Measurements from ENCODE around the gene TSEN15. TPM values are rescaled to one million over a fixed set of nuclear protein-coding genes. Genes with fewer than 3 reads are reported as not detected.

The TSEN15 gene
- total and polyA plus RNA-seq, 2 of the 13 experiments (the other 11 are each of a cell fraction or from before 2014, with no cell fraction given) = 25.6 to 35.8 TPM

GRCh38 chr1:184036517-184036949, 15.0 kb upstream of the TSEN15 start (continued):
- TF ChIP-seq ZIK1 (CRISPR knock-in tag; IDR thresholded peaks at IDR 0.05; ENCODE audit: borderline replicate concordance, low read depth) (no peak), U2AF2 (IDR thresholded peaks at IDR 0.05; ENCODE audit: low read depth, low read length) (no peak), HNRNPK (IDR thresholded peaks at IDR 0.05; ENCODE audit: low read depth, low read length, poor library complexity, severe bottlenecking) (no peak), ZNF18 (CRISPR knock-in tag; IDR thresholded peaks at IDR 0.05; ENCODE audit: insufficient replicate concordance) (no peak), TARDBP (CRISPR knock-in tag; IDR thresholded peaks at IDR 0.05) (no peak), ZBTB38 (CRISPR knock-in tag; IDR thresholded peaks at IDR 0.05) (no peak), NR3C1 (CRISPR knock-in tag; IDR thresholded peaks at IDR 0.05) (no peak), ARID2 (CRISPR knock-in tag; IDR thresholded peaks at IDR 0.05; ENCODE audit: borderline replicate concordance) (no peak), IKZF4 (CRISPR knock-in tag; IDR thresholded peaks at IDR 0.05; ENCODE audit: borderline replicate concordance, low read depth, not compliant biosample characterization) (peak; percentile 12), SIN3B (IDR thresholded peaks at IDR 0.05; ENCODE audit: low read length) (no peak), ZNF547 (CRISPR knock-in tag; IDR thresholded peaks at IDR 0.05) (no peak), PRMT3 (CRISPR knock-in tag; IDR thresholded peaks at IDR 0.05; ENCODE audit: borderline replicate concordance, low read depth) (no peak), NCOA5 (CRISPR knock-in tag; IDR thresholded peaks at IDR 0.05) (no peak), ZGPAT (CRISPR knock-in tag; IDR thresholded peaks at IDR 0.05) (no peak), ZNF143 (CRISPR knock-in tag; IDR thresholded peaks at IDR 0.05) (no peak), HOMEZ (CRISPR knock-in tag; IDR thresholded peaks at IDR 0.05; ENCODE audit: low read depth) (no peak), KDM3A (CRISPR knock-in tag; IDR thresholded peaks at IDR 0.05; ENCODE audit: low read depth) (no peak), RFX5 (IDR thresholded peaks at IDR 0.05; ENCODE audit: low read depth, low read length) (no peak), HBP1 (CRISPR knock-in tag; IDR thresholded peaks at IDR 0.05; ENCODE audit: low read depth) (no peak), ZNF224 (CRISPR knock-in tag; IDR thresholded peaks at IDR 0.05) (no peak), HDAC1 (CRISPR knock-in tag; IDR thresholded peaks at IDR 0.05) (no peak), NR2F2 (IDR thresholded peaks at IDR 0.05; ENCODE audit: borderline replicate concordance, low read depth) (no peak), HNF4G (IDR thresholded peaks at IDR 0.05; ENCODE audit: borderline replicate concordance, low read depth, low read length) (no peak), HNF4G (CRISPR knock-in tag; IDR thresholded peaks at IDR 0.05; ENCODE audit: borderline replicate concordance, low read depth) (no peak), GLI4 (CRISPR knock-in tag; IDR thresholded peaks at IDR 0.05; ENCODE audit: borderline replicate concordance) (no peak), REXO4 (CRISPR knock-in tag; IDR thresholded peaks at IDR 0.05; ENCODE audit: borderline replicate concordance) (no peak), ZFAT (CRISPR knock-in tag; conservative IDR thresholded peaks at IDR 0.05) (no peak)

Data from HepG2 (cell line).